HG03060 (cell line): ENCODE results near the gene GOLGA6L7.
"Not testable (repeated sequence)": the region's sequence is repeated elsewhere in the genome, so short reads cannot be mapped to it uniquely, and the experiment has no call there.

Source experiments
- ATAC-seq: cut with Tn5 transposase; IDR thresholded peaks from one replicate; pipeline ENCODE4 v1.9.1; 2021; ENCODE audit warnings: low read depth, moderate number of reproducible peaks; ENCODE audit not compliant: unreplicated experiment

GOLGA6L7 gene

DNA sequence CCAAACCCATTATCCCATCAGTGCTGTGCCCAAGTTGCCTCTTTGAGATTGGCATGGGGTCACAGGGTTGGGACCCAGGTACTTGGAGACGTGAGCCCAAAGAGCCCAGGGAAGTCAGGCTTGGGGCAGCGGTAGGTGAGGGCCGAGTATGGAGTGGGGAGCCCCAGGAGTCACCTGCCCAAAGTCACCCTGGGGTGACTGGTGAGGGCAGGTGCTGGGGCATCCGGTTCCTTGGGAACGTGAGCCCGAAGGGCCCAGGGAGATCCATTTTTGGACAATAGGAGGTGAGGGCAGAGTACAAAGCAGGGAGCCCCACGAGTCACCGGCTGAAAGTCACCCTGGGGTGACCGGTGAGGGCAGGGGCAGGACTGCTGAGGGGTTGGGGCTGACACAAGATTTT is 485 bp downstream of the GOLGA6L7 start:
- not testable (repeated sequence) for ATAC-seq

GRCh38 chr15:28847247-28847646 is 1.2 kb downstream of the GOLGA6L7 start:
- ATAC-seq = not testable (repeated sequence)

GRCh38 chr15:28844147-28844546 is 4.3 kb downstream of the GOLGA6L7 start:
- not testable (repeated sequence) for ATAC-seq

- not testable (repeated sequence) for ATAC-seq
Observed at GRCh38 chr15:28843520-28843919, 4.9 kb downstream of the GOLGA6L7 start.

DNA sequence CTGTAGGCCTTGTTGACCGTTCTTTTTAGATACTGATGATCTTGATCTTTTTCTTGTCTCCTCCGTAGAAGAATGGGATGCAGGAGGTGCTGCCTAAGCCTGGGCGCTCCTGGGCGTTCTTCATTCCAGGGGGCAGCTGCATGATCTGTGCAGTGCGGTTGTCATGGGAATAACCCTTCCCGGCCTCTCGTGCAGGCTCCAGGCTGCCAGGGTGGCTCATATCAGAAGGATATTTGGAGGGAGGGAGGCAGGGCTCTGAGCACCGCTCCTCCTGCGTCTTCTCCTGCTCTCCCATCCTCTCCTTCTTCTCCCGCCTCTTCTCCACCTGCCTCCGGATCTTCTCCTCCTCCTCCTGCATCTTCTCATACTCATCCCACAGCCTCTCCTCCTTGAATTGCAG is 6.2 kb downstream of the GOLGA6L7 start:
- ATAC-seq = not testable (repeated sequence)

GRCh38 chr15:28840285-28840684 is 8.2 kb downstream of the GOLGA6L7 start:
- ATAC-seq = not testable (repeated sequence)

- not testable (repeated sequence) for ATAC-seq
Observed at GRCh38 chr15:28834957-28835585, 13.4 kb downstream of the GOLGA6L7 start.

- not testable (repeated sequence) for ATAC-seq
Observed at GRCh38 chr15:28831897-28832587, 16.4 kb downstream of the GOLGA6L7 start.

- ATAC-seq = not testable (repeated sequence)
Observed at GRCh38 chr15:28821420-28821819, 27.0 kb downstream of the GOLGA6L7 start.

- ATAC-seq = not testable (repeated sequence)
Observed at GRCh38 chr15:28819930-28820295, 28.5 kb downstream of the GOLGA6L7 start.

DNA sequence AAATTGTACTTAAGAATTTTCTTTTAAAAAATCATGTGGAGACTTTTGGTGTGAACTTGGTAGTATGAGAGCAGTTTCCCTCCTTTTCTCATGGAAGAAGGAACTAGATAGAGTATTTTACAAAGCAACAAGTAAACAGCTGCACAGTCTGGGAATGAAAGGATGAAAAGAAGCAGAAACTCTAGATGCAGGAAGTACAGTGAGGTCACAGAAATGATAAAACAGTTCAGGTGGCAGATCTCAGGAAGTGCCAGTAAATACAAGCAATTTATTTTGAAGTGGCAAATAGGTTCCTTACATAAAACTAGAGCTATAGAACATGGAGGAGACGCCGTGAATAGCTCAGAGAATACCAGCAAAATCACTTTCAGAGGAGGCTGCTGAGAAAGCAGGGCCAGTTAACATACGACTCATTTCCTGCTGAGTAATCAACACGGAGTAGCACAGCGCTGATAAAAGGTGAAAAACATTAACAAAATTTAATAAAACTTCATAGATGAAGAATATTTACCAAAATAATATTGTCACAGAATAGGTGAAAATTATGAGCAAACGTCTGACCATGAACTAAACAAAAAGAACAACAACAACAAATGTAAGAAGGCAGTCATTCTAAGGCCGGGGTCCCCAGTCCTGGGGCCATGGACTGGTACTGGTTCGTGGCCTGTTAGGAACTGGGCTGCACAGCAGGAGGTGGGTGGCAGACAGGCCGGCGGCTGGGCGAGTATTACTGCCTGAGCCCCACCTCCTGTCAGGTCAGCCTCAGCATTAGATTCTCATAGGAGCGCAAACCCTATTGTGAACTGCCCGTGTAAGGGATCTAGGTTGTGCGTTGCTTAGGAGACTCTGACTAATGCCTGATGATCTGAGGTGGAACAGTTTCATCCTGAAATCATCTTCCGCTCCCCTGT is 29.2 kb downstream of the GOLGA6L7 start:
- not testable (repeated sequence) for ATAC-seq

DNA sequence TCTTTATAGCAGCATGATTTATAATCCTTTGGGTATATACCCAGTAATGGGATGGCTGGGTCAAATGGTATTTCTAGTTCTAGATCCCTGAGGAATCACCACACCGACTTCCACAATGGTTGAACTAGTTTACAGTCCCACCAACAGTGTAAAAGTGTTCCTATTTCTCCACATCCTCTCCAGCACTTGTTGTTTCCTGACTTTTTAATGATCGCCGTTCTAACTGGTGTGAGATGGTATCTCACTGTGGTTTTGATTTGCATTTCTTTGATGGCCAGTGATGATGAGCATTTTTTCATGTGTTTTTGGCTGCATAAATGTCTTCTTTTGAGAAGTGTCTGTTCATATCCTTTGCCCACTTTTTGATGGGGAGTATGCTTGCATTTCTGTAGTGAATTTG is 30.3 kb downstream of the GOLGA6L7 start:
- ATAC-seq = not testable (repeated sequence)

DNA sequence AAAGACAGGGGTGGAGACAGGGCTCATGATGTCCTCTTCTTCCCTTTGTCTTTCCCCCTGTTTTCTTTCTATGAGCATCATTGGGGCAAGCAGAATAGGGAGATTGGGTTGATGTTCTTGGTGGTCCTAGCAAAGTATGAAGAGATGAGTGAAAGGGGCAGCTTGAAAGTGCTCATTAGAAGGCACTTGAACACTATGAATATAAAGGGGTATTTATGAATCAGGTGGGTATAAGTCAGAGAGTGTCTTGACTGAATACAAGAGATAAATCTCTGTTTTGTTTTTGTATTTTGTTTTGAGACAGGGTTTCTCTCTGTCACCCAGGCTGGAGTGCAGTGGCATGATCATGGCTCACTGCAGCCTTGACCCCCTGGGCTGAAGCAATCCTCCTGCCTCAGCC is 34.4 kb downstream of the GOLGA6L7 start:
- not testable (repeated sequence) for ATAC-seq

DNA sequence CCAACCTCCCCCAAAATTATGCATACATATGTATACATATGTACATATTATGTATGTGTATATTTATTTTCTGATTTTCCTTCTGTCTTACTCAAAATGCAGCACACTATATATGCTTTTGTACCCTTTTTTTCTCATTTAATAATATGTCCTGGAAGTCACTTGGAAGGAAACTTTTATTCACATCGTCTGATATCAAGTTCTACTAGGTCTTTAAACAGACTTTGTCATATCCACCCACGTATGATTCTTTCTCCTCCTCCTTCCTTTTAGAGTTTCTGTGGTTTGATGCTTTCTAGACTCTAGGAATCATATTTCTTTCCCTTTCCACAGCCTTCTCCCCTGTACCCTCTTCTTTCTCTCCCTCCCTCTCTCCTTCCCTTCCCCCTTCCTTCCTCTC is 35.1 kb downstream of the GOLGA6L7 start:
- ATAC-seq = not testable (repeated sequence)

DNA sequence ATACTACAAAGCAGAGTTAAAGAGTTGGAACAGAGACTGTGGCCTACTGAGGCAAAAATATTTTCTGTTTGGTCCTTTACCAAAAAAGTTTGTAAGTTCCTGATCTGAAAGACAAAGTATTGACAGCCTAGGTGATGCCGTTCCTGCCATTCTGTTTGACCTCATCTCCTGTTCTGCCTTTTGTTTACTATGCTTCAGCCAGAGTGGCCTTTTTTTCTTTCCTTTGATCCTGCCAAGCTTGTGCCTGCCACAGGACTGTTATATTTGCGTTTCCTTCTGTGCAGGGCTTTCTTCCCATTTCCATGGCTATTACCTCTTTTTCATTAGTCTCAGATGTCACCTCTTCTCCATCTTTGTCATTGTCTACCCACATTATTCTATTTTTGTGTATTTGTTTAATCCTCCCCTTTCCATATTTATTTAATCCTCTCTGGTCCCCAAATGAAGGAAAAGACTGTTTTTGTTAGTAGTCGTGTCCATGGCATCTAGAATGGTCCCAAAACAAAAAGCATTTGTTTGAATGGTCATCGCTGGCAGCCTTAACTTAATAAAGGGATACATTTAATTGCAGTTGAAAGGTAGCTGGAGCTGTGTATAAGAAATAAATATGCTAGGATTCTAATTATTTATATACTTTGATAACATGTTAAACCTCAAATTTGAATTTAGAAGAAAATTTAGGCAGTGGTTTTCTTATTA is 36.4 kb downstream of the GOLGA6L7 start:
- not testable (repeated sequence) for ATAC-seq

DNA sequence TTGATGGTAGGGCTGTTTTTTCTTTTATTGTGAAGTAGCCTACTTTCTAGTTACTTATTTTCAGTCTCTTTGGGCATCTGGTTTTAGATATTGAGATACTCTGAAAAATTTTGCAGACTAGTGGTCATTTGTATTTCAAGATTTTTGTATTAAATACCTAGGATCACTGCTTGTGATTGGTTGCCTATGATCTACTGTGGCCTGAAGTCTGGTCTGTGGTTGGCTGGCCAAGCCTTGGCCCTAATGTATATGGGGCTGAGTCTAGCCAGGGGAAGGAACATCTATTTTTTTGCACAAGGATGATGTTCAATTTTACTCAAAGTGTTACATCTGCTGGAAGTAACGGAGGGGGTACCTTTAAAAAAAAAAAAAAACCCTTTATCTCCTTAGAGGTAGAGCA is 38.0 kb downstream of the GOLGA6L7 start:
- not testable (repeated sequence) for ATAC-seq

GRCh38 chr15:28808136-28808535 is 40.3 kb downstream of the GOLGA6L7 start:
- ATAC-seq = not testable (repeated sequence)

DNA sequence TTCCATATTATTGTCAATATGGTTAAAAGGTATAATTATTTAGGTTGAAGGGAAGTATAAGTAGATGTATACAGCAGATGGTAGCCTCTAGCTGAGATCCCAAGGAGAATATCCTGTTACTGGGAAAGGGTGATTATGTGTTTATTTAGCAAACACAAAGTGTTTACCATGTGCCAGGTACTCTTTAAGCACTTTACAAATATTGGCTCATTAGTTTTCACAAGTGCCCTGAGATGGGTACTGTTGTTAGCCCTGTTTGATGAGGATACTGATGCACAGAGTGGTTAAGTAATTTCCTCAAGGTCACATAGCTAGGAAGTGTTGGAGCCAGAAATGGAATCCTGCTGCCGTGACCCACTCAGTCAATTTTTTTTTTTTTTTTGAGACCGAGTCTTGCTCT is 48.1 kb downstream of the GOLGA6L7 start:
- not testable (repeated sequence) for ATAC-seq

- not testable (repeated sequence) for ATAC-seq
Observed at GRCh38 chr15:28798234-28798633, 50.2 kb downstream of the GOLGA6L7 start.

DNA sequence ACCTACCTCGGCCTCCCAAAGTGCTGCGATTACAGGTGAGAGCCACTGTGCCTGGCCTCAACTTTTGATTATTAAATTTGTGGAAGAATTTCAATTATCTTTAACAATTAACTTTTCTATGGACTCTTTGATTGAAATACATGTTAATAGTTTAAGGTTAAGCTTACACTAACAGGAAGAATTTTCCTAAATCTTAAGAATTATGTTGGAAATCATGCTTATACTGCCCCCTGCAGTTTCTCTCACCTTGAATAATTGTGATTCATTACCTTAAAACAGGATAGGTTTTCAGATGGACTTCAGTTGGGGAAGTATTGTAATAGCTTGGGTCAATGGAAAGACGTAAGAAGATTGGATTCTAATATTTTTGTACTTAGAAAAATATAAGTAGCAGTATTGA is 54.2 kb downstream of the GOLGA6L7 start:
- not testable (repeated sequence) for ATAC-seq
